Trophoblast cell (in vitro differentiated cells and primary cell): ENCODE measurements around the gene GIMAP8.

ENCODE experiments used
- DNase-seq, 2 donors: peaks; one replicate each; pipeline ENCODE4 v3.0.0-alpha.2; 2016
- H2AFZ ChIP-seq: 2 replicates; pipeline ENCODE4 v1.6.1; 2013; ENCODE audit warnings: low read length, moderate library complexity, mild to moderate bottlenecking; ENCODE audit not compliant: insufficient read depth, poor library complexity
- H2AK5ac ChIP-seq: 2 replicates; pipeline ENCODE4 v1.6.1; 2013; ENCODE audit warnings: mild to moderate bottlenecking, low read length
- H2BK120ac ChIP-seq: 2 replicates; pipeline ENCODE4 v1.6.1; 2013; ENCODE audit warnings: low read length, mild to moderate bottlenecking, moderate library complexity; ENCODE audit not compliant: insufficient read depth, poor library complexity
- H2BK12ac ChIP-seq: 2 replicates; pipeline ENCODE4 v1.6.1; 2013; ENCODE audit warnings: mild to moderate bottlenecking, low read length, moderate library complexity
- H2BK5ac ChIP-seq: 2 replicates; pipeline ENCODE4 v1.6.1; 2013; ENCODE audit warnings: low read length, low read depth, moderate library complexity, mild to moderate bottlenecking; ENCODE audit not compliant: poor library complexity
- H3K14ac ChIP-seq: 2 replicates; pipeline ENCODE4 v1.6.1; 2013; ENCODE audit warnings: mild to moderate bottlenecking, low read length
- H3K18ac ChIP-seq: 2 replicates; pipeline ENCODE4 v1.6.1; 2013; ENCODE audit warnings: mild to moderate bottlenecking, low read length
- H3K23ac ChIP-seq: 2 replicates; pipeline ENCODE4 v1.6.1; 2013; ENCODE audit warnings: low read length
- H3K27ac ChIP-seq: 2 replicates; pipeline ENCODE4 v1.5.1; 2013; ENCODE audit warnings: low read depth, mild to moderate bottlenecking, inconsistent platforms, low read length, moderate library complexity
- H3K27me3 ChIP-seq: 2 replicates; pipeline ENCODE4 v1.6.1; 2013; ENCODE audit warnings: inconsistent platforms, mild to moderate bottlenecking, low read length, moderate library complexity; ENCODE audit not compliant: insufficient read depth
- H3K36me3 ChIP-seq, 2 experiments: 1 replicate in 1 of 2; 2 replicates in 1 of 2; pipeline ENCODE4 v1.6.1; 2013; ENCODE audit warnings: low read length in 2 of 2, mild to moderate bottlenecking in 2 of 2, moderate library complexity in 1 of 2; ENCODE audit not compliant: insufficient read depth in 2 of 2, control insufficient read depth in 1 of 2
- H3K4ac ChIP-seq: 2 replicates; pipeline ENCODE4 v1.6.1; 2013; ENCODE audit warnings: low read depth, mild to moderate bottlenecking, low read length, moderate library complexity
- H3K4me1 ChIP-seq, 2 experiments: 1 replicate in 1 of 2; 2 replicates in 1 of 2; pipeline ENCODE4 v1.6.1; 2013; ENCODE audit warnings: low read length in 2 of 2, mild to moderate bottlenecking in 2 of 2, moderate library complexity in 1 of 2; ENCODE audit not compliant: insufficient read depth in 2 of 2, control insufficient read depth in 1 of 2
- H3K4me2 ChIP-seq: 2 replicates; pipeline ENCODE4 v1.6.1; 2013; ENCODE audit warnings: inconsistent platforms, mild to moderate bottlenecking, low read length, moderate library complexity
- H3K4me3 ChIP-seq: 2 replicates; pipeline ENCODE4 v1.5.1; 2013; ENCODE audit warnings: mild to moderate bottlenecking, low read depth, low read length, inconsistent platforms
- H3K79me1 ChIP-seq: one replicate; pipeline ENCODE4 v1.6.1; 2013; ENCODE audit warnings: low read length
- H3K79me2 ChIP-seq: 2 replicates; pipeline ENCODE4 v1.6.1; 2013; ENCODE audit warnings: low read length, mild to moderate bottlenecking; ENCODE audit not compliant: control insufficient read depth, insufficient read depth, poor library complexity
- H3K9ac ChIP-seq: 2 replicates; pipeline ENCODE4 v1.6.1; 2013; ENCODE audit warnings: mild to moderate bottlenecking, low read length
- H3K9me3 ChIP-seq: 2 replicates; pipeline ENCODE4 v1.6.1; 2013; ENCODE audit warnings: low read depth, mild to moderate bottlenecking, control low read depth, inconsistent platforms, low read length; ENCODE audit not compliant: insufficient read depth
- H4K12ac ChIP-seq: 2 replicates; pipeline ENCODE4 v1.6.1; 2013; ENCODE audit warnings: low read depth, mild to moderate bottlenecking, low read length, moderate library complexity
- H4K8ac ChIP-seq: 2 replicates; pipeline ENCODE4 v1.6.1; 2013; ENCODE audit warnings: low read depth, mild to moderate bottlenecking, low read length, moderate library complexity
- H4K91ac ChIP-seq: one replicate; pipeline ENCODE4 v1.6.1; 2013; ENCODE audit warnings: low read depth, mild to moderate bottlenecking, low read length, moderate library complexity
- WGBS: extraction: QIAGEN DNeasy Blood & Tissue Kit; methylation state at CpG from one replicate; pipeline ENCODE4 v1.1.7; 2013; ENCODE audit warnings: missing lambda C conversion rate; ENCODE audit not compliant: insufficient read length, insufficient coverage; ENCODE audit errors: extremely low coverage; 5-methylcytosine and 5-hydroxymethylcytosine counted together

Gene GIMAP8

DNA sequence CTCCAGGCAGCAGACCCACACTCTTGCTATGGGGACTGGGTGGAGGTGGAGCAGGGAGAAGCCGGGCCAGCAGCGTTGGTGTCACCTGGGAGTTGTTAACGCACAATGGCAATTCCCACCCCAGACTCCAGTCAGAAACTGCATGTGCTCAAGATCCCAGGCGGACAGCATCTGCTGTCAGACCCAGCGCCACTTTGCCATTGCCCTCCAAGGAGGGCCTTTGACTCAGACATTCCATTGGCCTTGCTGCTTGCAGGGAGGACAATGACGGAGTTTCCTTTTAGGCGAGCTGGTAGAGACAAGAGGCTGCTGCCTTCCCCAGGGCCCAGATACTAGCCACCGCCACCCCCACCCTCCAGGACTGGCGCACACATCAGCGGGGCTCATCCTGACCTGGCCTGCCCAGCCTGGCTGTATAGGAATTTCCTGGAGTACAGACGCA, 36.8 kb upstream of the GIMAP8 start:
- H3K4me3 ChIP-seq: no peak overlapping the region

DNA sequence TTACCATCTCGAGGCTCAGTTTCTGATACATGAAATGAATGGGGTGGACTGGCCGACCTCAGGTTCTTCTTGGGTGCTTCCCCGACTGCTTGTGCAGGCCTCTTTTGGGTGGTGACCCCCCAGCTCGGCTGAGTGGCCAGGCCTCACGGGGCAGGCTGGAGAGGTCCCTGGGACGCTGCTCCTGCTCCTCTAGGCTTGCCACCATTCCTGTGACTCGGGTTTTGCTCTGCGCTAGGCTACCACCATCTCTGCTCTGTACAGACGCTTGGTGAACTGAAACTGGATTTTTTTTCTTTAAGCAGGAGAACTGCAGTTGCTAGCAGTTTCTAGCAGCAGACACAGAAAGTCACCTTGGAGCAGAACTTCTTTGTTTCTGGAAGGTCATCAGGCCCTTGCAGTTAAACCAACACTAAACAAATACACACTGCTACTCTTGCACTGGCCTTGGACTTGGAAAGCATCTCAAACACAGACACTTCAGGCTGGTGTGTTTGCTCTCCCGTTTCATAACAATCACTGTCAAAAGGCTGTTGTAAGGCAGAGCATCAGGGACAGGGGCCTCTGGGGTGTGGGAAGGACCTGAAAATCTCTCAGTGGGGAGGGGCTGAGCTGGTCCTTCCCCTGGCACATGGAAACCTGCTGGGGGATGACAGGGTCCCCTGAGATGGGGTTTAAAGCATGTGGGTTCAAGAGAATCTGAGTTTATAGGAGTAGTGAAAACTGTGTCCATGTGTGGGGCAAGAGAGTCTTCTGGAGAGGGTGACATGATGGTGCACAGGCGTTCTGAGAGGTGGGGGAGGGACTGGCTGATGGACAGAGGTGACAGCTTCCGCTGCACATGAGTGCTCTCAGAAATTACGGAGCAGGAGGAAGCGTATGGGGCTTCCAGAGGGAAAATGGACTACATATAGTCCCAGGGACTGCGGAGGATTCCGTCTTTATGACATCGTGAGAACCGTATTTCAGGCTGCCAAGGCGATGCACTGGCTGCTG, 35.0 kb upstream of the GIMAP8 start:
- Histone ChIP-seq H4K8ac (no peak overlapping the region), H3K4ac (no peak overlapping the region), H3K4me2 (no peak overlapping the region), H3K23ac (no peak overlapping the region), H3K14ac (peak overlapping the region; percentile 62), H3K36me3 (peaks cover 17 to 18% of the 10 kb centered on the region in 2 experiments), H3K79me2 (no peaks in the 10 kb centered on the region), H3K9me3 (no peaks in the 10 kb centered on the region), H3K27ac (no peak overlapping the region), H4K91ac (no peak overlapping the region), H3K4me1 (peaks cover 16% of the 10 kb centered on the region in 2 experiments), H4K12ac (no peak overlapping the region), H2BK12ac (peak overlapping the region; percentile 55), H3K27me3 (no peaks in the 10 kb centered on the region), H3K18ac (no peak overlapping the region), H2BK5ac (no peak overlapping the region), H2AK5ac (peak overlapping the region; percentile 21), H3K79me1 (peaks cover 2% of the 10 kb centered on the region), H3K9ac (no peak overlapping the region), H2AFZ (no peak overlapping the region), H3K4me3 (no peak overlapping the region), H2BK120ac (no peak overlapping the region)
- no CpG with 5 or more reads among the region's 19 CpGs for WGBS
- DNase-seq: no peak

More for the DNA sequence above, 36.8 kb upstream of the GIMAP8 start:
- Histone ChIP-seq H3K79me1 (peaks cover 2% of the 10 kb centered on the region), H4K8ac (no peak overlapping the region), H3K36me3 (peaks cover 29 to 35% of the 10 kb centered on the region in 2 experiments), H2BK120ac (no peak overlapping the region), H3K14ac (peak overlapping the region; percentile 3), H3K27me3 (no peaks in the 10 kb centered on the region), H3K79me2 (no peaks in the 10 kb centered on the region), H4K12ac (no peak overlapping the region), H2AFZ (no peak overlapping the region), H3K9ac (no peak overlapping the region), H3K18ac (no peak overlapping the region), H2BK5ac (no peak overlapping the region), H3K9me3 (no peaks in the 10 kb centered on the region), H2BK12ac (no peak overlapping the region), H3K4me1 (peaks cover 16 to 18% of the 10 kb centered on the region in 2 experiments), H3K27ac (no peak overlapping the region), H4K91ac (peak overlapping the region; percentile 2), H3K4ac (no peak overlapping the region), H2AK5ac (no peak overlapping the region), H3K4me2 (no peak overlapping the region), H3K23ac (no peak overlapping the region)
- WGBS: no CpG with 5 or more reads among the region's 11 CpGs
- DNase-seq: no peak

DNA sequence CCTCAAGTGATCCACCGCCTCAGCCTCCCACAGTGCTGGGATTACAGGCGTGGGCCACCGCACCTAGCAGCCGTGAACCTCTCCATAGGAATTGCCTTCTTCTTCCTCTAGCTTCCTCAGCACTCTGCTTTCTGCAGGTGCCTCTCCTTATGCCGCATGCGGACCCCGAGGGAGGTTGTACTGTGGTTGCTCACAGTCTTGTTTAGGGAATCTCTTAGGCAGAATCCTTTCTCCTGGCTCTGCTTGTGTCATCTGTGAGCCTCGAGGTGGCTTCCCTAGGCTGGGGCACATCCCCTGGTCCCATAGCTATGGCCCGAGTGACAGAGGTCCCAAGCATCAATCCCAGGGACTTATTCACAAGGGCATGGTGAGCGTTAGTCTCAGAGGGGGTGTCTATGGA, 33.2 kb upstream of the GIMAP8 start:
- no peak overlapping the region for H2AFZ ChIP-seq
- H4K8ac ChIP-seq: no peak overlapping the region
- no peak for DNase-seq
- no peak overlapping the region for H3K4me2 ChIP-seq
- H3K9ac ChIP-seq: no peak overlapping the region
- no CpG with 5 or more reads among the region's 10 CpGs for WGBS
- H3K9me3 ChIP-seq: no peaks in the 10 kb centered on the region
- H3K79me1 ChIP-seq: no peaks in the 10 kb centered on the region
- no peak overlapping the region for H3K23ac ChIP-seq
- H2BK5ac ChIP-seq: no peak overlapping the region
- H3K36me3 ChIP-seq: peaks cover 4 to 7% of the 10 kb centered on the region in 2 experiments
- no peak overlapping the region for H3K18ac ChIP-seq
- no peaks in the 10 kb centered on the region for H3K79me2 ChIP-seq
- H4K91ac ChIP-seq: no peak overlapping the region
- no peak overlapping the region for H3K4me3 ChIP-seq
- H3K27me3 ChIP-seq: no peaks in the 10 kb centered on the region
- no peak overlapping the region for H2BK12ac ChIP-seq
- no peak overlapping the region for H3K27ac ChIP-seq
- no peak overlapping the region for H3K14ac ChIP-seq
- no peak overlapping the region for H2BK120ac ChIP-seq
- H2AK5ac ChIP-seq: peak overlapping the region; percentile 15
- no peak overlapping the region for H4K12ac ChIP-seq
- peaks cover 8 to 14% of the 10 kb centered on the region in 2 experiments for H3K4me1 ChIP-seq
- no peak overlapping the region for H3K4ac ChIP-seq

DNA sequence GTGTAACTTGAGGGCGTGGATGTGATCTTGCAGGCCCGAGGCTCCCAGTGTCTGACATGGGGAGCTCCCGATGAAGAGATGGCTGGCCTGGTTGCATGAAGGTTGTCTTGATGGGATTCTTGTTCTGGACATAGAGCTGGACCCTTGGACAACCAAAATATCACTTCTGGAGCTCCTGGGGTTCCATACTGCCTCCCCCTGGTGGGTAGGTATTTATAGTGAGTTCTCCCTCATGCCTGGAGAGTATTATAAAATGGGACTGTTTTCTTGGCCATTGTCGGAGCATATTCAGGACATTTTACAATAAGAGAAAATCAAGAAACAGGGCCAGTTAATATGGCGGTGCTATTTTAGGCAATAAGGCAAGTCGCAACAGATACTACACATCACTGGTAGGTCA, 32.6 kb upstream of the GIMAP8 start:
- Histone ChIP-seq H2AFZ (no peak overlapping the region), H3K23ac (no peak overlapping the region), H4K8ac (no peak overlapping the region), H3K79me2 (no peaks in the 10 kb centered on the region), H2AK5ac (no peak overlapping the region), H4K12ac (no peak overlapping the region), H3K36me3 (peaks cover 0 to under 1% of the 10 kb centered on the region in 2 experiments), H4K91ac (no peak overlapping the region), H3K4me3 (no peak overlapping the region), H3K9me3 (no peaks in the 10 kb centered on the region), H3K4me1 (peaks cover 8 to 14% of the 10 kb centered on the region in 2 experiments), H3K27me3 (no peaks in the 10 kb centered on the region), H3K27ac (no peak overlapping the region), H3K9ac (no peak overlapping the region), H3K4me2 (no peak overlapping the region), H2BK5ac (no peak overlapping the region), H3K79me1 (no peaks in the 10 kb centered on the region), H2BK120ac (no peak overlapping the region), H3K4ac (no peak overlapping the region), H2BK12ac (no peak overlapping the region), H3K14ac (no peak overlapping the region), H3K18ac (no peak overlapping the region)
- WGBS: no CpG with 5 or more reads among the region's 6 CpGs
- no peak for DNase-seq
